ENCODE data around the gene FNDC3A.

- TF ChIP-seq EZH2 (IDR thresholded peaks at IDR 0.05) (no peak), CTCF (IDR thresholded peaks at IDR 0.05) (no peak), EZH2phosphoT487 (IDR thresholded peaks at IDR 0.05) (no peak)
Observed at GRCh38 chr13:49251326-49251725, 275.6 kb downstream of the FNDC3A start.

All from neural progenitor cell (in vitro differentiated cells).